ENCODE measurements around the gene CCDC191. TPM values are rescaled to one million over a fixed set of nuclear protein-coding genes. Genes with fewer than 3 reads are reported as not detected.

The CCDC191 gene
- total and polyA plus RNA-seq, 2 of the 4 experiments (the other 2 are of a cell fraction), result 0.72 to 1.1 TPM

- Histone ChIP-seq H3K9me3 (ENCODE audit: control insufficient read depth, insufficient read depth, low read length) (no peaks in the 10 kb centered on the region), H2BK20ac (ENCODE audit: low read depth, low read length) (no peak overlapping the region), H2AK5ac (ENCODE audit: low read depth, low read length) (no peak overlapping the region), H4K20me1 (ENCODE audit: insufficient read depth, low read length) (no peaks in the 10 kb centered on the region), H3K9ac (ENCODE audit: low read depth, low read length) (no peak overlapping the region), H4K91ac (ENCODE audit: insufficient read depth, low read depth, low read length) (no peak overlapping the region), H4K8ac (ENCODE audit: low read depth in 2 of 2, low read length in 2 of 2) (no peak overlapping the region), H3K14ac (replicated peaks; ENCODE audit: low read depth, low read length) (no peak overlapping the region), H3K4ac (ENCODE audit: low read depth, low read length) (no peak overlapping the region), H3K9me1 (ENCODE audit: insufficient read depth, low read length) (no peaks in the 10 kb centered on the region; the same call in 1 of the 2 replicates), H3K56ac (ENCODE audit: extremely low read depth, insufficient read depth, low read length) (no peak overlapping the region), H3K36me3 (ENCODE audit: control insufficient read depth, insufficient read depth, low read length) (no peaks in the 10 kb centered on the region), H3K4me2 (ENCODE audit: low read depth, low read length) (no peak overlapping the region), H3K4me1 (ENCODE audit: control insufficient read depth, insufficient read depth, low read length) (peaks cover 3% of the 10 kb centered on the region), H3K27ac (ENCODE audit: insufficient read depth, low read length) (no peak overlapping the region), H3K27me3 (ENCODE audit: control insufficient read depth, insufficient read depth, low read length) (no peaks in the 10 kb centered on the region), H3K79me1 (ENCODE audit: low read depth in 1 of 2, low read length in 2 of 2) (no peaks in the 10 kb centered on the region), H2AFZ (replicated peaks; ENCODE audit: low read length, poor library complexity) (no peak overlapping the region), H2BK5ac (ENCODE audit: low read depth, low read length, poor library complexity, severe bottlenecking) (no peak overlapping the region), H2BK120ac (ENCODE audit: low read depth, low read length) (no peak overlapping the region), H3K4me3 (ENCODE audit: insufficient read depth, low read depth, low read length) (no peak overlapping the region), H4K5ac (ENCODE audit: low read depth, low read length) (no peak overlapping the region), H3K18ac (ENCODE audit: low read depth, low read length) (no peak overlapping the region), H2AK9ac (replicated peaks; ENCODE audit: low read depth, low read length, poor library complexity) (no peak overlapping the region), H3K23ac (ENCODE audit: low read depth, low read length) (no peak overlapping the region), H2BK15ac (ENCODE audit: low read depth, low read length) (no peak overlapping the region)
- TF ChIP-seq NFE2L2 (IDR thresholded peaks at IDR 0.05; ENCODE audit: low read depth, low read length), result no peak
- TF ChIP-seq POLR2A (IDR thresholded peaks at IDR 0.05; ENCODE audit: low read depth, low read length), result no peak
- no peak for TF ChIP-seq CHD1 (IDR thresholded peaks at IDR 0.05; ENCODE audit: low read depth, low read length)
- TF ChIP-seq RAD21 (IDR thresholded peaks at IDR 0.05; ENCODE audit: low read length), result no peak
- TF ChIP-seq MXI1 (IDR thresholded peaks at IDR 0.05; ENCODE audit: borderline replicate concordance, low read depth, low read length), result no peak
- TF ChIP-seq BHLHE40 (IDR thresholded peaks at IDR 0.05; ENCODE audit: low read depth, low read length), result no peak
- TF ChIP-seq ELK1 (IDR thresholded peaks at IDR 0.05; ENCODE audit: borderline replicate concordance, low read depth, low read length), result no peak
- no peak for TF ChIP-seq RCOR1 (IDR thresholded peaks at IDR 0.05; ENCODE audit: insufficient replicate concordance, low read length)
- no peak for TF ChIP-seq FOS (IDR thresholded peaks at IDR 0.05; ENCODE audit: low read depth, low read length)
- TF ChIP-seq MAFK (IDR thresholded peaks at IDR 0.05; ENCODE audit: low read depth, low read length), result no peak
- no peak for TF ChIP-seq USF2 (IDR thresholded peaks at IDR 0.05; ENCODE audit: low read depth, low read length)
- TF ChIP-seq MAZ (IDR thresholded peaks at IDR 0.05; ENCODE audit: borderline replicate concordance, low read depth, low read length), result no peak
- TF ChIP-seq CTCF (conservative IDR thresholded peaks at IDR 0.05; ENCODE audit: low read depth, low read length), result no peak
- TF ChIP-seq CEBPB (IDR thresholded peaks at IDR 0.05; ENCODE audit: low read depth, low read length), result no peak
- no peak for TF ChIP-seq SMC3 (IDR thresholded peaks at IDR 0.05; ENCODE audit: low read depth, low read length)
- no peak for TF ChIP-seq RFX5 (IDR thresholded peaks at IDR 0.05; ENCODE audit: low read depth, low read length)
- ATAC-seq (ENCODE audit: low read depth) (no peak), DNase-seq (no peak)
- in situ Hi-C loops (cut with MboI; ENCODE audit: low sequenced_read_pairs), result no loop called here
- no CpG with 5 or more reads among the region's 3 CpGs for WGBS, 2 experiments (ENCODE audit: extremely low coverage in 2 of 2, insufficient read length in 1 of 2)
- dilution Hi-C loops (cut with HindIII; ENCODE audit: low sequenced_read_pairs, unreplicated experiment), result no loop called here
- CTCF ChIA-PET, result no interaction called here
- no TSS peak for BruUV-seq (replicated peaks)
- intact Hi-C loops (cut with micrococcal nuclease), result no loop called here
- POLR2A ChIA-PET (ENCODE audit: unreplicated experiment), result interaction anchor here (1.0 kb wide), 1 partner anchor 25 kb away, joined by 4 read pairs; no protein-coding TSS in a partner anchor
These were observed 20.4 kb downstream of the CCDC191 start for GRCh38 chr3:114035896-114036295.
